AG09319 (cell line): ENCODE data around the gene FBXL7.

ENCODE experiments used
- DNase-seq: peaks from one replicate; pipeline ENCODE4 v3.0.0-alpha.2; 2010; ENCODE audit warnings: low read depth; ENCODE audit errors: extremely low read depth
- CTCF ChIP-seq: IDR thresholded peaks from 2 replicates; pipeline ENCODE4 v1.5.1; 2011; ENCODE audit warnings: low read depth, mild to moderate bottlenecking, inconsistent platforms, low read length, moderate library complexity

FBXL7 gene

GRCh38 chr5:15929611-15930263, 429.8 kb downstream of the FBXL7 start:
- no peak for TF ChIP-seq CTCF
- no peak for DNase-seq

DNA sequence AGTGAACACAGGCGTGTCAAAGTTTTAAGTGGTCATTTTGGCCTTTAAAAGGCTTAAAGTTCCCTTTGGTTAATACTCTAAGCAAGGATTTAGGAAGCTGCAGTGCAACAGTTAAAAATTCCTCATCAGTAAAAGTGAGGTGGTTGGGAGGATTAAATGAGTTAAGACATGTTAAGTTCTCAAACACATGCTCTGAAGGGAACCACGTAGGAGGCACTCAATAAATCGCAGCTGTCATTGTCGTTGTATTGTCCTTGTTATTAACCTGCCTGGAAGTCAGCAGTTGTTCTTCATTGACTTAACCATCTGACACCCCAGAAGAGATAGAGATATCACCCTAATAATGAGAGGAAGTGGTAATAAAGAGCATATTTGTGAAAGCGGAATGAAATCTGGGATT, 432.1 kb downstream of the FBXL7 start:
- no peak for DNase-seq
- no peak for TF ChIP-seq CTCF

DNA sequence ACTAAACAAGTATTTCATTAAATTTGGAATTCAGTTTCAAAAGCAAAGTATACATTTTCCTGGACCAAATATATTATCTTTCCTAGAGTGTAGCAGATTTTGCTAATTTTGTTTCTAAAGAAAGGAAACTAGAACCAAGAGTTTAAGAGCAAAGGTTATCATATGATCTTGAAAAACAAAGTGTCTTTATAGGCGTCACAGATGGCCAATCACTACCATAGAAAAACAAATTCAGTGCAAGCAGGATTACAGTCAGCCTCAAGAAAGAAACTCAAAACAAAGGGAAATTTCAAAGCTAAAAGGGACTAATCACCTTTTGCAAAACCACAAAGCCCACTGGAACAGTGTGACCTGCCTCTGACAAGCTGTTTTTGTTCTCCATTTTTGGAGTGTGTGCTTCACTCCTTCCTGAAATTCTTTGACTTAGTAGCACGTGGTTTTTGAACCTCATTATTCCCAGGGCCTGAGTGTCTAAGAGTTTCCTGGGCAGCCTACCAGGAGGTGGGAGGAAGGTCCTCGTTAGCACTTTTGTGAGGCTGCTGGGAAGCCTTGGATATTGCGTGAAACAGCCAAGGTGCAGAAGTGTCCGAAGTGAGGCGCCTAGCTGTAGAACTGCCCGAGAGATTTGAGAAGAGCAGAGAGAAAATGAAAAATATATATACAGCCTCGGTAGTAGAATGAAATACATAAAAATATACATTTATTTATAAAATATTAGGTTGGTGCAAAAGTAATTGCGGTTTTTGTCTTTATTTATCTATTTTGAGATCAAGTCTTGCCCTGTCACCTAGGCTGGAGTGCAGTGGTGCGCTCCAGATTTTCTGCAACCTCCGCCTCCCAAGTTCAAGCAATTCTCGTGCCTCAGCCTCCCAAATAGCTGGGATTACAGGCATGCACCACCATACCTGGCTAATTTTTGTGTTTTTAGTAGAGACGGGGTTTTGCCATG, 433.6 kb downstream of the FBXL7 start:
- DNase-seq, result no peak

DNA sequence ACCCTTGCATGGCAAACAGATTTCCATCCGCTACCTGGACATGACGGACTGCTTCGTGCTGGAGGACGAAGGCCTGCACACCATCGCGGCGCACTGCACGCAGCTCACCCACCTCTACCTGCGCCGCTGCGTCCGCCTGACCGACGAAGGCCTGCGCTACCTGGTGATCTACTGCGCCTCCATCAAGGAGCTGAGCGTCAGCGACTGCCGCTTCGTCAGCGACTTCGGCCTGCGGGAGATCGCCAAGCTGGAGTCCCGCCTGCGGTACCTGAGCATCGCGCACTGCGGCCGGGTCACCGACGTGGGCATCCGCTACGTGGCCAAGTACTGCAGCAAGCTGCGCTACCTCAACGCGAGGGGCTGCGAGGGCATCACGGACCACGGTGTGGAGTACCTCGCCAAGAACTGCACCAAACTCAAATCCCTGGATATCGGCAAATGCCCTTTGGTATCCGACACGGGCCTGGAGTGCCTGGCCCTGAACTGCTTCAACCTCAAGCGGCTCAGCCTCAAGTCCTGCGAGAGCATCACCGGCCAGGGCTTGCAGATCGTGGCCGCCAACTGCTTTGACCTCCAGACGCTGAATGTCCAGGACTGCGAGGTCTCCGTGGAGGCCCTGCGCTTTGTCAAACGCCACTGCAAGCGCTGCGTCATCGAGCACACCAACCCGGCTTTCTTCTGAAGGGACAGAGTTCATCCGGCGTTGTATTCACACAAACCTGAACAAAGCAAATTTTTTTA, 436.7 kb downstream of the FBXL7 start:
- DNase-seq, result no peak
- no peak for TF ChIP-seq CTCF

More for the DNA sequence above, 433.6 kb downstream of the FBXL7 start:
- TF ChIP-seq CTCF, result no peak

DNA sequence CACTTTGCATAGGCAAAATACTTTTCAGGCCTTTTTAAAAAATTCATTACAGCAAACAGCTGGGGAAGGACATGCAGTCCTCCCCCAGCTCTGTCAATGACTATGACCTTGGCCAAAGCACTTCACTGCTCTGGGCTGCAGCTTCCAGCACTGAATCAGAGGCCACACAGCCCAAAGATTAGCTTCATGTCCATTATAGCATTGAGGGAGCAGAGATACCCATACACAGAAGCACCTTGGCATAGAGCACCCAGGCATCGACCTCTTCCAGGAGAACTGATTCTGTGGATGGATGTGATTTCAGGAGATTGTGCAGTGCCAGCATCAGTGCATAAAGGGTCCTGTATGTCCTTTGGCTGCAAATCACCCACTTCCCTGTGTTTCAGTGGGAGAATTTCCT, 437.7 kb downstream of the FBXL7 start:
- DNase-seq, result no peak
- no peak for TF ChIP-seq CTCF

GRCh38 chr5:15938186-15938585, 438.2 kb downstream of the FBXL7 start:
- TF ChIP-seq CTCF, result no peak
- no peak for DNase-seq
